ENCODE results near the gene PXDN. TPM values are rescaled to one million over a fixed set of nuclear protein-coding genes. Genes with fewer than 3 reads are reported as not detected.

The PXDN gene
- polyA plus RNA-seq, 1 donor from 2014 or later: 0.16 TPM

- H3K27me3 Mint-ChIP-seq: peaks cover 4% of the 10 kb centered on the region
- H3K36me3 Mint-ChIP-seq: no peaks in the 10 kb centered on the region
- peaks cover 0 to 15% (median 3%) of the 10 kb centered on the region in 3 donors for H3K9me3 Mint-ChIP-seq
- H3K4me3 Mint-ChIP-seq: no peak overlapping the region
- H3K27ac Mint-ChIP-seq: no peak overlapping the region
- H3K4me1 Mint-ChIP-seq: peaks cover 0 to 4% (median 3%) of the 10 kb centered on the region in 3 donors
These were observed 8.4 kb upstream of the PXDN start for GRCh38 chr2:1752751-1753150.

- Mint-ChIP-seq H3K27me3 (peaks cover 5% of the 10 kb centered on the region), H3K36me3 (no peaks in the 10 kb centered on the region)
These were observed 7.7 kb upstream of the PXDN start for GRCh38 chr2:1751767-1752725.

GRCh38 chr2:1750933-1751766 lies 6.8 kb upstream of the PXDN start:
- peaks cover 0 to 4% (median 3%) of the 10 kb centered on the region in 3 donors for H3K4me1 Mint-ChIP-seq
- no peak overlapping the region for H3K4me3 Mint-ChIP-seq
- no peak overlapping the region for H3K27ac Mint-ChIP-seq
- no peaks in the 10 kb centered on the region for H3K36me3 Mint-ChIP-seq
- peaks cover 11% of the 10 kb centered on the region for H3K27me3 Mint-ChIP-seq
- H3K9me3 Mint-ChIP-seq: peaks cover 0 to 15% (median 3%) of the 10 kb centered on the region in 3 donors

More at GRCh38 chr2:1751767-1752725, 7.7 kb upstream of the PXDN start:
- peaks cover 0 to 15% (median 3%) of the 10 kb centered on the region in 3 donors for H3K9me3 Mint-ChIP-seq
- no peak overlapping the region for H3K27ac Mint-ChIP-seq
- no peak overlapping the region for H3K4me3 Mint-ChIP-seq
- H3K4me1 Mint-ChIP-seq: peaks cover 0 to 4% (median 3%) of the 10 kb centered on the region in 3 donors

- H3K9me3 Mint-ChIP-seq: peaks cover 0 to 9% (median 3%) of the 10 kb centered on the region in 3 donors
- H3K4me1 Mint-ChIP-seq: peaks cover 0 to 4% (median 3%) of the 10 kb centered on the region in 3 donors
- peaks cover 16% of the 10 kb centered on the region for H3K27me3 Mint-ChIP-seq
- no peak overlapping the region for H3K4me3 Mint-ChIP-seq
- H3K36me3 Mint-ChIP-seq: no peaks in the 10 kb centered on the region
- H3K27ac Mint-ChIP-seq: no peak overlapping the region
These were observed 6.1 kb upstream of the PXDN start for GRCh38 chr2:1750270-1750932.

- Mint-ChIP-seq H3K27ac (no peak overlapping the region), H3K4me1 (peaks cover 2 to 4% (median 3%) of the 10 kb centered on the region in 3 donors), H3K36me3 (no peaks in the 10 kb centered on the region), H3K4me3 (no peak overlapping the region), H3K27me3 (peaks cover 23% of the 10 kb centered on the region), H3K9me3 (peaks cover 0 to 5% (median 0%) of the 10 kb centered on the region in 3 donors)
These were observed 5.3 kb upstream of the PXDN start for GRCh38 chr2:1749489-1750119.

- no peaks in the 10 kb centered on the region for H3K36me3 Mint-ChIP-seq
- H3K4me3 Mint-ChIP-seq: no peak overlapping the region
- H3K27me3 Mint-ChIP-seq: peaks cover 24% of the 10 kb centered on the region
- H3K27ac Mint-ChIP-seq: no peak overlapping the region
- H3K4me1 Mint-ChIP-seq: peaks cover 2 to 4% (median 3%) of the 10 kb centered on the region in 3 donors
- H3K9me3 Mint-ChIP-seq: peaks cover 0 to 3% (median 0%) of the 10 kb centered on the region in 3 donors
These were observed 4.6 kb upstream of the PXDN start for GRCh38 chr2:1748741-1749488.

- Mint-ChIP-seq H3K9me3 (peaks cover 0 to 3% (median 0%) of the 10 kb centered on the region in 3 donors), H3K4me1 (peaks cover 2 to 4% (median 3%) of the 10 kb centered on the region in 3 donors), H3K4me3 (no peak overlapping the region), H3K36me3 (no peaks in the 10 kb centered on the region), H3K27ac (no peak overlapping the region), H3K27me3 (peaks cover 24% of the 10 kb centered on the region)
These were observed 3.9 kb upstream of the PXDN start for GRCh38 chr2:1748176-1748740.

- H3K27me3 Mint-ChIP-seq: peaks cover 29% of the 10 kb centered on the region
- H3K27ac Mint-ChIP-seq: no peak overlapping the region
- H3K4me3 Mint-ChIP-seq: peak overlapping the region in 1 of 4 donors; percentile 72
These were observed 3.0 kb upstream of the PXDN start for GRCh38 chr2:1747065-1747941.

GRCh38 chr2:1746174-1747064 lies 2.1 kb upstream of the PXDN start:
- H3K27ac Mint-ChIP-seq: no peak overlapping the region
- H3K36me3 Mint-ChIP-seq: no peaks in the 10 kb centered on the region
- H3K4me1 Mint-ChIP-seq: peaks cover 3 to 7% (median 4%) of the 10 kb centered on the region in 3 donors
- H3K9me3 Mint-ChIP-seq: peaks cover 0 to 5% (median 1%) of the 10 kb centered on the region in 3 donors
- H3K4me3 Mint-ChIP-seq: peak overlapping the region in 2 of 4 donors; percentile 12 to 81
- H3K27me3 Mint-ChIP-seq: peaks cover 36% of the 10 kb centered on the region

More at GRCh38 chr2:1747065-1747941, 3.0 kb upstream of the PXDN start:
- Mint-ChIP-seq H3K36me3 (no peaks in the 10 kb centered on the region), H3K4me1 (peaks cover 1 to 4% (median 3%) of the 10 kb centered on the region in 3 donors), H3K9me3 (peaks cover 0 to under 1% (median under 1%) of the 10 kb centered on the region in 3 donors)

GRCh38 chr2:1745171-1746023 lies 1.1 kb upstream of the PXDN start:
- H3K4me3 Mint-ChIP-seq: peak overlapping the region in 1 of 4 donors; percentile 27
- H3K36me3 Mint-ChIP-seq: no peaks in the 10 kb centered on the region
- peaks cover 36% of the 10 kb centered on the region for H3K27me3 Mint-ChIP-seq
- peaks cover 0 to 5% (median 1%) of the 10 kb centered on the region in 3 donors for H3K9me3 Mint-ChIP-seq
- H3K4me1 Mint-ChIP-seq: peaks cover 0 to 7% (median 4%) of the 10 kb centered on the region in 3 donors
- H3K27ac Mint-ChIP-seq: no peak overlapping the region

- H3K27me3 Mint-ChIP-seq: peaks cover 36% of the 10 kb centered on the region
- H3K4me3 Mint-ChIP-seq: no peak overlapping the region
- H3K27ac Mint-ChIP-seq: no peak overlapping the region
- peaks cover 0 to 7% (median 4%) of the 10 kb centered on the region in 3 donors for H3K4me1 Mint-ChIP-seq
- H3K9me3 Mint-ChIP-seq: peaks cover 0 to 5% (median 1%) of the 10 kb centered on the region in 3 donors
- H3K36me3 Mint-ChIP-seq: no peaks in the 10 kb centered on the region
These were observed 217 bp downstream of the PXDN start for GRCh38 chr2:1744151-1744445.
